Right ventricle myocardium superior (tissue), 1 donor: Measurements from ENCODE around the gene BST2. TPM values are rescaled to one million over a fixed set of nuclear protein-coding genes. Genes with fewer than 3 reads are reported as not detected.

Experiments
- ATAC-seq: fragments of 200-7000 bp; cut with Tn5 transposase; one replicate; pipeline ENCODE4 v1.9.1; 2020; ENCODE audit warnings: mild to moderate bottlenecking; ENCODE audit not compliant: poor library complexity
- DNase-seq: peaks from one replicate; pipeline ENCODE4 v3.0.0-alpha.2; 2020
- intact Hi-C: fragments of 100-400 bp; cut with DNase I; formaldehyde crosslinking; loops from one replicate; pipeline ENCODE4 v1.11.2; 2022
- total RNA-seq: library from RNA; stranded (reverse); fragmentation: NEBNext Ultra II Directional; extraction: Animal tissue kit (Norgen Biotek cat#: 25700); gene quantifications from one replicate; pipeline ENCODE4 v1.2.1, GENCODE V29; 2021
- donor health status: DM: no; HTN: yes; CAD: no; lungs with severe emphysema.

Gene BST2
- total RNA-seq, 1 donor from 2014 or later: 46.5 TPM

- no peak for ATAC-seq
- intact Hi-C loops: no loop called here
- DNase-seq: no peak
Measured at GRCh38 chr19:17421942-17422341, 16.5 kb upstream of the BST2 start.

DNA sequence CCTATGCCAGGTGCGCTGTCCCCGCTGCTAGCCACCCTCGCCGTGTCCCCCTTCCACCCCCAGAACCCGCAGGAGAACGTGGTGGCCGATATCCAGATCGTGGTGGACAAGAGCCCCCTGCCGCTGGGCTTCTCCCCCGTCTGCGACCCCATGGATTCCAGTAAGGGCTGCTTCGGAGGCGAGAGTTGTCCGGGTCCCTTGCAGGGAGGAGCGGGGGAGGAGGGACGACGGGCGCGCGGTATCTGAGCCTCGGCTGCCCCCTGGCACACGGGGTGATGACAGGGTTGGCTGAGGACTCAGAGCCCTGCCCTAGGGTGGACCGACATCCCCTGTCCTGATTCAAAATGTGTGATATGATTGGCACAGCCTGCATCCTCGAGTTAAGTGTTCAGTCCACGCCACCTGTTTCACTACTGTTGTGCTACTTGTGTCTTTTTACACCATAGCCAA, 15.1 kb upstream of the BST2 start:
- intact Hi-C loops: no loop called here
- ATAC-seq (peak; percentile 38), DNase-seq (peak; percentile 62)

- DNase-seq: peak; percentile 98
- intact Hi-C loops: no loop called here
- peak; percentile 99 for ATAC-seq
Measured at GRCh38 chr19:17419621-17420474, 14.4 kb upstream of the BST2 start, which contains the start of gene MVB12A. MVB12A (plus strand) TSS chr19:17420047; CDS start chr19:17420136, 89 bp downstream.

DNA sequence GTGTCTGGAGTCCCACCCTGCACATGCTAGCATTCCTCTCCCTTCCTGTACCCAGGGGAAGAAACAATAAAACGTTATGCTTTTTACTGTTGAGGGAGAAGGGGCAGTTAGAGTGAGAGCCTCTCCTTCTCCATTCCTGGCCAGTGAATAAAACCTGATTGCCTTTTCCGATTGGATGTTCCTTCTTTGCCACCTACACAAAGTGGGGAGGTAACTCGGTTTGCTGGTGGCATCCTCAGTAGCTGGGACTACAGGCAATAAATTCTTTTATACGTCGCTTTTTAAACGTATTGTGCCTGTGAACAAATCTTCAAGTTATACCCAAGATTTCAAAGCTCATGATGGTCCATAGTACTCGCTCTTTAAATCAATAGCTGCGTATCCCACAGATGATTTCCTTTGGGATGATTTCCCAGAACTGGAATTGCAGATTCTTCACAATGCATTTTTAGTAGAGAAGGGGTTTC, 13.8 kb upstream of the BST2 start:
- intact Hi-C loops: no loop called here
- DNase-seq (no peak), ATAC-seq (no peak)

DNA sequence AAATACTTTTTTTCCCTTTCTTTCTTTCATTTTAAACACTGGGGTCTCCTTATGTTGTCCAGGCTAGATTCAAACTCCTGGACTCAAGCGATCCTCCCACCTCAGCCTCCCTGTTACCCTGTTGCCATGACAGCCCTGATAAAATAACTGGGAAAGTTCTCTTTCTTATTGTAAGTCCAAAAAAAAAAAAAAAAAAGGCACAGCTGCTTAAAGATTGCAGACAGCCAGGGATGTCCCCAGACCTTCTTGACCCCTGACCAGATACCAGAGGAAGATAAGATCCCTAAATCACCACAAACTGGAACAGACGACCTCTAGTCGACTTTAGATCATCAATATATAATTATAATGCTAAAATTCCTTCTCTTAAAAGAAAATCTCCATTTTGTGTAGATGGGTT, 13.3 kb upstream of the BST2 start:
- intact Hi-C loops: no loop called here
- no peak for ATAC-seq

GRCh38 chr19:17415121-17415520, 9.7 kb upstream of the BST2 start:
- intact Hi-C loops: no loop called here
- DNase-seq (no peak), ATAC-seq (no peak)

More for the DNA sequence above, 13.3 kb upstream of the BST2 start:
- DNase-seq: no peak

GRCh38 chr19:17414097-17414496, 8.7 kb upstream of the BST2 start:
- intact Hi-C loops: no loop called here

GRCh38 chr19:17411801-17412200, 6.4 kb upstream of the BST2 start:
- intact Hi-C loops: no loop called here
- DNase-seq: no peak
- no peak for ATAC-seq

More at GRCh38 chr19:17414097-17414496, 8.7 kb upstream of the BST2 start:
- ATAC-seq: no peak
- DNase-seq: no peak

GRCh38 chr19:17409990-17410389, 4.6 kb upstream of the BST2 start:
- ATAC-seq: no peak
- DNase-seq: no peak
- intact Hi-C loops: no loop called here

DNA sequence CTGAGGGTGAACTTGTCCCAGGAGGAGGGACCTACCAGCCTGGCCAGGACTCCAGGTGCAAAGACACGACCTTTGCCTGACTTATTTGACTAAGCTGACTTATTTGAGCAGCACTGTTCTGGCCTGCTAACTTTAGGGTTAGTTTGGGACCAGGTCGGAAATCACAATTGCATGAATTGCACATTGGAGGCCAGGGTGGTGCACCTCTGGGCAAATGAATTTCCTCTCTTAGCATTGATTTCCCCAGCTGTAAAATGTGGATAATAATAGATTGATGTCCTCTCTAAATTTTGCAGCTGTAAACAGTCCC, 1.4 kb upstream of the BST2 start:
- intact Hi-C loops: no loop called here
- no peak for DNase-seq
- no peak for ATAC-seq

- ATAC-seq (peak; percentile 17), DNase-seq (no peak)
- intact Hi-C loops: no loop called here
Measured at GRCh38 chr19:17406046-17406886, 836 bp upstream of the BST2 start.

- ATAC-seq: no peak
- intact Hi-C loops: no loop called here
- DNase-seq: no peak
Measured at GRCh38 chr19:17404621-17405249, 695 bp downstream of the BST2 start.

DNA sequence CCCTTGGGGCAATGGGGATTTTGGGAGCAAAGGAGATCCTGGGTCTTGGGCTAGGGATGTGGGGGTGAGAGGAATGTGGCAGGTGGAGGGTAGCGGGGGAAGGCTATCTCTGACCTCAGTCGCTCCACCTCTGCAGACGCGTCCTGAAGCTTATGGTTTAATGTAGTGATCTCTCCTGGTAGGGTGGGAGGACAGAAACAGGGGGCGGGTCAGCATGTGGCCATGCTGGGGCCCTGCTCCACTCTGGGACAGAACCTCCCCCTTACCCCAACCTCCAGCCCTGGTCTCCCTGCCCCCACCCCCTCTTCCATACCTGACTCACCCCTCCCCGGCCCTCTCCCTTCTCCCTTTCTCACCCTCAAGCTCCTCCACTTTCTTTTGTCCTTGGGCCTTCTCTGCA, 1.4 kb downstream of the BST2 start:
- ATAC-seq (no peak), DNase-seq (no peak)
- intact Hi-C loops: no loop called here

DNA sequence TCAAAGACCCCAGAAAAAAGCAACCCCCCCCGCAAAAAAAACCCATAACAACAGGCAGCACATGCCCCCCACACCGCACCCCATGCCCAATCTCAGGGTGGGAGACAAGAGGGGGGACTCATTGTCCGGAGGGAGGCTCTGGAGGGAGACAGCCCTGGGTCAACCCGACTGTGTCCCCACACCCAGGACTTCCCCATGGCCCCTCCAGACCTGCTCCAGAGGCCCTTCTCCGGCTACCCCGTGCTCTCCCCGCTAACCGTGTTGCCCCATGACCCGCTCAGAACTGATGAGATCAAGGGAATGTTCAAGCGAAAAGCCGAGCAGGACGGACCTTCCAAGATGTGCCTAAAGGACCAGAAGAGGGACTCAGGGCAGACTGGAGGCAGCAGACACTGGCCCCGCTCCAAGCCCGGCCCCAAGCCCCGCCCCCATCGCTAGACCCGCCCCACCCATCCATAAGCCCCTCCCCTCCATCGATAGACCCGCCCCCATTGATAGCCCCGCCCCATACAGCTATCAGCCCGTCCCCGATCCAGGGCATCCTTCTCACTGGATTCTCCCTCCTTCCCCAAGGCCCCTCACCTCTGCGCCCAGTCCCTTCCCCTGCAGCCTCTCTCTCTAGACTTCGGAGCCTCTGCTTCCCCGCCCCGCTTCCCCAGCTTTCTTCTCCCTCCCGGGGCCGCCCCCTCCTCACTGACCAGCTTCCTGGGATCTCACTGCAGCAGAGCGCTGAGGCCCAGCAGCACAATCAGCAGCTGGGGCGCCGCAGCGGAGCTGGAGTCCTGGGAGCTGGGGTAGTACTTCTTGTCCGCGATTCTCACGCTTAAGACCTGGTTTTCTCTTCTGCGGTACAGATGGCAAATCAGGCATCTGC, 2.2 kb downstream of the BST2 start:
- intact Hi-C loops: no loop called here
- DNase-seq: no peak
- ATAC-seq: no peak

- ATAC-seq (no peak), DNase-seq (no peak)
- intact Hi-C loops: no loop called here
Measured at GRCh38 chr19:17401628-17402027, 3.8 kb downstream of the BST2 start.

- intact Hi-C loops: loop anchor here (5.0 kb wide), 1 partner anchor 68 kb away; no protein-coding TSS in a partner anchor
Measured at GRCh38 chr19:17398902-17399527, 6.4 kb downstream of the BST2 start.

DNA sequence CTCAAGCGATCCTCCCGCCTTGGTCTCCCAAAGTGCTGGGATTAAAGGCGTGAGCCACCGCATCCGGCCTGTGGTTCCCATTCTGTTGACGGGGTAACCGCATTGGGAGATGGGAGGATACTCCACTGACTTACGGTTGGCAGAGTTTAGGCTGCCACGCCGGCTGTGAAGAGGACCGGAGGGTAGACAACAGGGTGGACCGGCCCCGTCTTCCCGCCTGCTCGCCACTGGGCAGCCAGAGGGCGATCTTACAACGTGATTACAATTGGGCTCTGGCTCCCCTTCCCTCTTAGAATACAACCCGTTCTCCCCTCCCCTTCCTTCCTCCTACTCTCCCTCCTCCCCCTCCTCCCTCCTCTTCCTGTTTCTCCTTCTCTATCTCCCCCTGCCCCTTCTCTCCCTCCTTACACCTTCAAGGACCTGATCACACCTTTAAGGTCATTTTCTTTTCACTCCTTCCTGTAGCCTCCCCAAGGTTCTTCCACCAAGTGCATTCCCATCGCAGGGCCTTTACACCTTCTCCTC, 10.5 kb downstream of the BST2 start:
- DNase-seq (peak; percentile 86), ATAC-seq (peak; percentile 61)
- intact Hi-C loops: loop anchor here (5.0 kb wide), 1 partner anchor 72 kb away; no protein-coding TSS in a partner anchor

More at GRCh38 chr19:17398902-17399527, 6.4 kb downstream of the BST2 start:
- ATAC-seq (no peak), DNase-seq (no peak)
